Panc1 (cell line): Measurements from ENCODE around the gene ZCCHC2.

ENCODE experiments used
- CTCF ChIP-seq: fragments of 450-650 bp; IDR thresholded peaks from 2 replicates; pipeline ENCODE4 v1.5.1; 2017; ENCODE audit warnings: mild to moderate bottlenecking
- POLR2AphosphoS5 ChIP-seq: IDR thresholded peaks from 2 replicates; pipeline ENCODE4 v1.6.1; 2012; ENCODE audit warnings: mild to moderate bottlenecking, low read depth, low read length, moderate library complexity
- SIN3A ChIP-seq: IDR thresholded peaks from 2 replicates; pipeline ENCODE4 v1.6.1; 2012; ENCODE audit warnings: low read depth, mild to moderate bottlenecking, low read length, moderate library complexity, borderline replicate concordance; ENCODE audit not compliant: insufficient read depth
- TCF7L2 ChIP-seq: IDR thresholded peaks from 2 replicates; pipeline ENCODE4 v1.6.1; 2011; ENCODE audit warnings: mild to moderate bottlenecking, low read depth, low read length, inconsistent platforms
- TF ChIP-seq, protein P1 (sequence below), 2 experiments: IDR thresholded peaks; 2 replicates each; pipeline ENCODE4 v1.6.1; 2011 to 2012; ENCODE audit warnings: low read depth in 2 of 2, control low read depth in 1 of 2, low read length in 1 of 2, mild to moderate bottlenecking in 1 of 2, moderate library complexity in 1 of 2; ENCODE audit not compliant: insufficient read depth in 1 of 2

DNA sequence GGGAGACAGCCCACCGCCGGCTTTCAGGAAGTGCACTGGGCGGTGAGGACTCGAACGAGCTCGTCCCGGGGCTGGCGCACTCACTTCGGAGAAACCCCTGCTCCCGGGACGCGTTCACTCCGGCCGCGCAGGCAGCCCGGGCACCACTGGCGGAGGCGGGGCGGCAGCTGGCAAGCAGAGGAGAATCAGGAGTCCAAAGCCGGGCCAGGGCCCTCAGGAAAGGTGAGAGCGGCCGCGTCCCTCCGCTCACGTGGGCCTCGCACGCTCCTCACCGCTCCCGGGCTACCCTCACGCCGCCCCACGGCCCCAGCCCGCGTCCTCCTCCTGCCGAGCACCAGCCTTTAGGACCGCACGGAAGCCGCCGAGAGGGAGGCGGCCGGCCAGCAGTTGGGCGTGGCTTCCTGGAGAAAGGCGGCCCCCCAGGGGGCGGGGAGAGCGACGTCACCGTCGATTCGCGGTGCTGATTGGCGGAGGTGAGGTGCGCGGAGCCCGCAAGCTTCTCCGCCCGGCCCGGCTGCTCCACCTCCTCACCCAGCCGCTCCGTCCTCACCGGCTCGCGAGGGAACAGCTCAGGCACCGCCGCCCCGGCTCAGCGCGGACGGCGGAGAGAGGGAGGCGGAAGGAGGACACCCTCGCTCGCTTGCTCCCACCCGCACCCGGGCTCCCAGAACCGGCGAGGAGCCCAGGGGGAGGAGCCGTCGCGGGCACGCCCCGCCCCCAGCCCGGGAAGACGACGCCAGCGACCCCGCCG lies at the start of gene ZCCHC2:
- TF ChIP-seq CTCF (no peak), POLR2AphosphoS5 (peak; percentile 72; the same call in 1 of the 2 replicates), TCF7L2 (no peak), SIN3A (peak; percentile 93; the same call in 1 of the 2 replicates)
- TF ChIP-seq, protein P1, sequence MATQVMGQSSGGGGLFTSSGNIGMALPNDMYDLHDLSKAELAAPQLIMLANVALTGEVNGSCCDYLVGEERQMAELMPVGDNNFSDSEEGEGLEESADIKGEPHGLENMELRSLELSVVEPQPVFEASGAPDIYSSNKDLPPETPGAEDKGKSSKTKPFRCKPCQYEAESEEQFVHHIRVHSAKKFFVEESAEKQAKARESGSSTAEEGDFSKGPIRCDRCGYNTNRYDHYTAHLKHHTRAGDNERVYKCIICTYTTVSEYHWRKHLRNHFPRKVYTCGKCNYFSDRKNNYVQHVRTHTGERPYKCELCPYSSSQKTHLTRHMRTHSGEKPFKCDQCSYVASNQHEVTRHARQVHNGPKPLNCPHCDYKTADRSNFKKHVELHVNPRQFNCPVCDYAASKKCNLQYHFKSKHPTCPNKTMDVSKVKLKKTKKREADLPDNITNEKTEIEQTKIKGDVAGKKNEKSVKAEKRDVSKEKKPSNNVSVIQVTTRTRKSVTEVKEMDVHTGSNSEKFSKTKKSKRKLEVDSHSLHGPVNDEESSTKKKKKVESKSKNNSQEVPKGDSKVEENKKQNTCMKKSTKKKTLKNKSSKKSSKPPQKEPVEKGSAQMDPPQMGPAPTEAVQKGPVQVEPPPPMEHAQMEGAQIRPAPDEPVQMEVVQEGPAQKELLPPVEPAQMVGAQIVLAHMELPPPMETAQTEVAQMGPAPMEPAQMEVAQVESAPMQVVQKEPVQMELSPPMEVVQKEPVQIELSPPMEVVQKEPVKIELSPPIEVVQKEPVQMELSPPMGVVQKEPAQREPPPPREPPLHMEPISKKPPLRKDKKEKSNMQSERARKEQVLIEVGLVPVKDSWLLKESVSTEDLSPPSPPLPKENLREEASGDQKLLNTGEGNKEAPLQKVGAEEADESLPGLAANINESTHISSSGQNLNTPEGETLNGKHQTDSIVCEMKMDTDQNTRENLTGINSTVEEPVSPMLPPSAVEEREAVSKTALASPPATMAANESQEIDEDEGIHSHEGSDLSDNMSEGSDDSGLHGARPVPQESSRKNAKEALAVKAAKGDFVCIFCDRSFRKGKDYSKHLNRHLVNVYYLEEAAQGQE (IDR thresholded peaks at IDR 0.05; ENCODE audit: insufficient read depth in 1 of 2, low read depth in 2 of 2, low read length in 1 of 2), result no peak
